GM18858 (cell line): ENCODE results near the gene LHCGR.
"Not testable (repeated sequence)": the region's sequence is repeated elsewhere in the genome, so short reads cannot be mapped to it uniquely, and the experiment has no call there.

ENCODE experiments used
- ATAC-seq: cut with Tn5 transposase; IDR thresholded peaks from one replicate; pipeline ENCODE4 v1.9.1; 2021; ENCODE audit not compliant: unreplicated experiment

LHCGR gene

DNA sequence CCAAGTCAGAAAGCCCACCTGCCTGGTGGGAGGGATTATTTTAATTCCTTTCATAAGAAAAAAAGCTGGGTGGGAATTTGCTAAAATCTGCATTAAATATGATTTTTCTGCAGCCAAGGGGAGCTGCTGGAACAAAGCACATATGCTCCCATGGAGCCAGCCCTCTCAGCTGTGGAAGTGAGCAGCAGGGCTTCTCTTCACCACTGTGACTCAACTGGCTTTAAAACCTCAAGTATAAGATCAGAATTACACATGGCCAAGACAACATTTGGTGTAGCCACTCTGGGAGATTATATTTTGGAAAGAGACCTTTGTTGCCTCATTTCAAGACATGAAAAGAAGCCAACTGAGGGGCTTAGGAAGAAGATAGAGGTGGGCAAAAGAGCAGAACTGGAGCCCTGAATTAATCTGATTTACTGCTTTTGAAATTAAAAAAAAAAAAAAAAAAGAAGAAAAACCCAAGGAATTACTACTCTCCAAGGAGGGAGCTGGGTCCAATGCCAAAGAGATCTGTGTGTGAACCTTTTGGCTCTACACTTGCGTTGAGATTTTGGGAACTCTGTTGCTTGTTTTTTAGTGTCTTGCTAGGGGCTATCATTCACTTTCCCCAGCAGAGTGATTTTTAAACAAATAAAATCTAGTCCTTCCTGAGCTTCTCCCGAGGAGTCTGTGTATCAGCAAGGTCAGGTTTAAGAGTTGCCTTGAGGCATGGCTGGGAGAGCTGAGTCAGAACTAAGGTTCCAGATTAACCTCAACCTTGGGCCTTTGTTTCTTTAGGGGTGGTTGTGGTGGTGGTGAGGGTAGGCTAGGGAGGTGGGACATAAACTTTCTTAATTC lies 6.0 kb downstream of the LHCGR start:
- peak; percentile 44 for ATAC-seq

DNA sequence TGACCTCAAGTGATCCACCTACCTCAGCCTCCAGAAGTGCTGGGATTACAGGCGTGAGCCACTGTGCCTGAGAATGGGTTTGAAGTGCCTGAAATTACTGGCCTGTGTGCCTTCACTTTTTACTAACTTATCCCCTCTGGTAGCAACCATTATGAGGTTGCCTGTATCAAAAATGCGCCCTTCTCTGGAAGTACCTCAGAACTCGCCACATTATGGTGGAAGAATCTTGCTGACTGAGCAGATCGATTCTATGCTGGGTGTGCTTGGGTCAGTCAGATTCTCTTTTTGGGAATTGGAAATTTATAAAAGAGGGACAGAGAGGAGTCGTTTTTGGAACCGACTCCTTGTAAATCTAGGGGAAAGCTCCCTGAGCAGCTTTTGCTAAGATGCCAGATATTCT lies 8.2 kb downstream of the LHCGR start:
- ATAC-seq: no peak

DNA sequence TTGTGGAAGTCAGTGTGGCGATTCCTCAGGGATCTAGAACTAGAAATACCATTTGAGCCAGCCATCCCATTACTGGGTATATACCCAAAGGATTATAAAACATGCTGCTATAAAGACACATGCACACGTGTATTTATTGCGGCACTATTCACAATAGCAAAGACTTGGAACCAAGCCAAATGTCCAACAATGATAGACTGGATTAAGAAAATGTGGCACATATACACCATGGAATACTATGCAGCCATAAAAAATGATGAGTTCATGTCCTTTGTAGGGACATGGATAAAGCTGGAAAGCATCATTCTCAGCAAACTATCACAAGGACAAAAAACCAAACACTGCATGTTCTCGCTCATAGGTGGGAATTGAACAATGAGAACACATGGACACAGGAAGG lies 16.3 kb downstream of the LHCGR start:
- ATAC-seq: not testable (repeated sequence)

DNA sequence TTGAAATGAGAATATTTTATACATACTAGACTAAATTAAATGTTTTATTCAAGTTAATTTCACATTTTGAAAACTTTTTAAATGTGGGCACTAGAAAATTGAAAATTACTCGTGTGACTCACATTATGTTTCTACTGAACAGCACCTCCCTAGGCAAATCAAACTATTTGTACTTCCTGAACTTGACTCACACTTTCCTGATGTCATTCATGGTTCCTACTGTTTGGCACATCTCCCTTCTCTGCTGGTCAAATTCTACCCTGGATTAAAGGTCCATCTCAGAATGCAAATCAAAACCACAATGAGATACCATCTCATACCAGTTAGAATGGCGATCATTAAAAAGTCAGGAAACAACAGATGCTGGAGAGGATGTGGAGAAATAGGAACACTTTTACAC lies 16.7 kb downstream of the LHCGR start:
- ATAC-seq: no peak

DNA sequence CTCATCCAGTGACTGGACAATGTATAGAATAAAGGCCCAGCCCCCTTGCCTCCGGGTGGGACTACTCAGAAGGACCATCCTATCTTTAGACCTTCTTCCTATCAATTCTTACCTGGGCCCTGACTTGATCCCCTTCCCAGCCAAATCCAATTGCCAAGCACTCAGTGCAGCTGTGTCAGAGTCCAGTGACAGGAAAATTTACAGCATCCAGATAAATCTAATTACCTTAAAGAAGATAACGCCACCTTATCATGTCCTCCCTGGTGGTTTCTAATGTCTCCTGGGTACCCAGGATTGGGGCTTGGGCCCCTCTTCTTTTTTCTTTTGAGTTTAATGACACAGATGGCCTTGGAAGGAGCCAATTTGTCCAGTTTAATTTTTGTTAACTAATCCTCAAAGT lies 19.3 kb downstream of the LHCGR start:
- no peak for ATAC-seq

DNA sequence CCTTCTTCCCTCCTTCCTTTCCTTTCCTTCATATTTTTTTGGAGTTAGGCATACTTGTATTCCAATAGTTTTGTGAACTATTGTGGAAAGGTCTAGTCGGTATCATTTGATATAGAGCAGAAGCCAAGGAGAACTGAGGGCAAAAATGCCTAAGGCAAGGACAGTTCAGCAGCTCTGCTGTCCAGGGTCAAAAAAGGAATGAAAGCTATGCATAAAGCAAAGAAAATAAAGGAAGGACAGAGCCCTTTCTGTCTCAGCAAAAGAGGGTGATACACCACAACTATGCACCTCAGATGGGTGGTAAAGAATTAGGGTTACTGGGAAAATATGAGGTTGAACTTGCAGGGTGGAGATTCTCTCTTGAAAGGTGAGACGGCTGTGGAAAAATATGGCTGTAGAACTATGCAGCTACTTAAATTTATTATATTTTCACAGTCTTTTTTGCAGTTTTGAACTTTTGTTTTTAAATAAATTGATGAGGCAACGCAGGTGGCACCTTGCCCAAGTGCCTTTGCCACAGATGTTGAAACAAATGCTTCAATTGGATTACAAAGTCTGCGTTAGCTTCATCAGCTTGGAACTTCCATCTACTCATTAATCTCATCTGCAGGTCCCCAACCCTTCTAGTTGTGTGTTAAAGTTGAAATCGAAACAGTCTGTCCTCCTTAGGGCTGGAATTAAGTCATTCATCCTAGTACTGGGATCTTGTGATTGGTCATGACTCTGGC lies 20.8 kb downstream of the LHCGR start:
- ATAC-seq: no peak

DNA sequence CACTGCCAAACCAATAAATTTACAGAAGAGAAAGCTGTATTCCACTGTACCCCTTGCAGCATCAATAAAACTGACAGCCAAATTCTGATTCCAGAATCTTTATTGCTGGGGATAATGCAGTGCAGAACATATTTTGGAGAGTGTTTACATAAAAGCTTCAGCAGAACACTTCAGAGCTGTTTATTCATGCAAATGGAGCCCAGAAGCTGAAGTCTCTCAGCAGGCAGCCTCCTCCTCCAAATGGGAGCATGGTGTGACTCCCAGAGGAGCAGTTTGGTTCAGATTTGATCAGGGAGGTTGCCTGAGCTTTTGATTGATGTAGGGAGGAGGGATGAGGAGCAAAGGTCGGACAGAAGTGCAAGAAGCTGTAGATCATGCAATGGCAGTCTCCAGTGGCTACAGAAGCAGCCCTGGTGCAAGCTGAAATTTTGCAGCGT lies 22.4 kb downstream of the LHCGR start:
- no peak for ATAC-seq

DNA sequence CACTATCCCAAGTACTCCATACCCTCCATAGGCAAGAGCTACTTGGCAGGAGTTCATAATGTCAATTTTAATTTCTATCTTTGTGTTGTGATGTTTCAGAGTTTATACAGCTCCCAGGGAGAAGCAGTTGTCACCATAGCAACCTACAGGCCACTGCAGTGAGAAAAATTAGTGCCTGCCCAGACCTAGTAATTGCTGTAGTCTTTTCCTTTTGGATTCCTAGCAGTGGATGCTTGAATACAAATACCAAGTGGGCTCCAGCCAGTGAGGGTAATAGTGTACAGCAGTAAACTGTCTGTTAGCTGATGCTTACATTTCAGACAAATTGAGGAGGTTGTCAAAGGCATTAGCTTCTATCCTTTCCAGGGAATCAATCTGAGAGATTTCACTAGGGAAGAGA lies 26.7 kb downstream of the LHCGR start:
- ATAC-seq: no peak

DNA sequence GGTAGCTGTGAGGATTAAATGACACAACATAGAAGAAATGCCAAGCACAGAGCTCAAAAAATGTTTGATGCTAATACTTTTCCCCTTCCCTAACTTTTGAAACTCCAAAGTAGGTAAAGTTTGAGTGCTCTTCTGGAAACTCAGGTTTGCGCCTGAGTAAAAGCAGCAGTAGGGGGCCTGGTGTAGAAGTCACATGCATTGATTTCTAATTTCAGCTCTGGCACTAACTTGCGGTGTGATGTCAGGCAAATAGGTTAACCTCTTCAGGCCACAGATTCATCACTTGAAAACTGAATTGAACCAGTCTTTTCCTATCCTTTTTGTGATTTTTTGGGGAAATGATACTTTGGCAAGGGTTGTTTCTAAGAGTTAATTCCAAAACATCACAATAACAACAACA lies 27.2 kb downstream of the LHCGR start:
- no peak for ATAC-seq

DNA sequence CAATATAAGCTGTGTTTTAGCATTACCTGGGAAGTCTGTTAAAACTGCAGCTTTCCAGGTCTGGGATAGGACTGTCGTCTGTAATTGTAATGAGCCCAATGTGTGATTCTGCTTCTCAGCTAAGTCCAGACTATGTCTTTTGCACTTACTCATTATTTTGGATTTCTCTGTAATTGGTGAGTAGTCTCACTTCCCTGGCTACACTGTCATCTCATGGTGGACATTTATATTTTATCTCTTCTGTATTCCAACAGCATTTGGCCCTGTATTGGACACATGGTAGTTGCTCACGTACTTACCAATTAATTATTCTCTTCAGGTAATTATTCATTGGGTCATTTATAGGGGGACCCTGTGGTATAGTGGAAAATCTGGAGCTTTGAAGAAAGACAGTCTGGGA lies 28.0 kb downstream of the LHCGR start:
- ATAC-seq: no peak

DNA sequence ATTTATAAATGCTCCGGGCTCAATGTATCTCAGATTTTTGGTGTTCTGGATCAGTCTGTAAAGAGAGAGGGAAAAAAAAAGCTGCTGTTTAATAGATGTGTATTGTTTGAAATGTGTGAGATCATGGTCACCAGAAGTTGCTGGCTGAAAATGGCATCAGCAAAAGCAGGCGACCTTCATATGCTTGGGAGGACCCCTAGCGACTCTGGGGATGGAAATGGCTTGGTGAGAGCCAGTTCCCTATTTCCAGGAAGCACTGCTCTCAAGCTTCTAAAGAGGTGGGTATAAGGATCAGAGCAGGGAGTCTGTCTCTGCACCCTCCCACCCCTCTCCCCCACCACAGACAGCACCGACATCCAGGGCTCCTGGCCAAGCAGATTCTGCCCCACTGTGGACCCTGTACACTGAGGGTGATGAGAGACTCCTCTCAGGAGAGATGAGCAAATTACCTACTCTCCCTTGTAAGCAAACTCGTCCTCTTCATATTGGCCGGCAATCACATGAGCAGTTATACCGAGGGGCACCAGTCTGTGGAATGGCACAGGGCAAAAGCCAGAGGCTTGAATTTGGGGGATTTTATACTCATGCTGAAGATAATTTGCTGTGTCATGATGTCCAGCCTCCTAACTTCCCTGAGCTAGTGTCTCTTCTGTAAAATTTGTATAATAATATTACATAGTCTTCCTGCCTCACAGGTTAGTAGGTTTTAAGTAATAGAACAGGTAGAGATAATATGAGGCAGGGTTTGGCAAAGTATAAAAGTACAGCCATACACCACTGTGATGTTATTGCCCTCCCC lies 29.6 kb downstream of the LHCGR start:
- ATAC-seq: no peak

DNA sequence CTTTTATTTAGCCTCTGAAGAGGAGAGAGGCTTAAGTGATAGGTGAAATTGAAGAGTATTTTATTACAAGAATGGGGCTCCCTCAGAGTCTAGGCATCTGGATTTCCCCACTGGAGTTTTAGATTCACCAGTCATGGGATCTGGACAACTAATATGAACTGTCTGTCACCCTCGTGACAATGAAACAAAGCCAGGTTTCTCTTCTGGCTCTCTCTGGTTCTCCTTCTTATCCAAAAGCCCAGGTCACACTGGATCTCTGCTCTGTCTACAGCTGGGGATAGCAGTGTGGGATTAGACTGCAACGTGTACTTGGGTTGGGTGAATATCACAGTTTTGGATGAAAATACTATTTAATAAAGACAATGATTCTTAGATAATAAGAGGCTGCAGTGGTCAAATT lies 31.2 kb downstream of the LHCGR start:
- no peak for ATAC-seq

DNA sequence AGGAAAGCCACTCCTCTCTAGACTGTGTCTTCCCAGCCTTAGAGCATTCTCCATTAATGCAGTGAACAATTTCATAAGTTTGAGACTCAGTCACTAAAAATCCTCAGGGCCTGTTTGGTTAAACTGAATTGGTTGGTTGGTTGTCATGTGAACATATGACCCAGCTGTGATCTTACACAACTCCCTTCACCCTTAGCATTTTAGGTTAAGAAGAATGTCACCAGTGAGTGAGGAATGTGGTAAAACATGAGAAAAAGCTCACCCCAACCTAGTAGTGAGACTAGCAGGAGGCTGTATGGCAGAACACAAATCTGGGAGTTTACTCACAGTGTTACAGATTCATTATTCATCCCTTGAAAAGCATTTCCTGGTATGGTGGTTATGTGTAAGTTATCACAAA lies 32.4 kb downstream of the LHCGR start:
- no peak for ATAC-seq

DNA sequence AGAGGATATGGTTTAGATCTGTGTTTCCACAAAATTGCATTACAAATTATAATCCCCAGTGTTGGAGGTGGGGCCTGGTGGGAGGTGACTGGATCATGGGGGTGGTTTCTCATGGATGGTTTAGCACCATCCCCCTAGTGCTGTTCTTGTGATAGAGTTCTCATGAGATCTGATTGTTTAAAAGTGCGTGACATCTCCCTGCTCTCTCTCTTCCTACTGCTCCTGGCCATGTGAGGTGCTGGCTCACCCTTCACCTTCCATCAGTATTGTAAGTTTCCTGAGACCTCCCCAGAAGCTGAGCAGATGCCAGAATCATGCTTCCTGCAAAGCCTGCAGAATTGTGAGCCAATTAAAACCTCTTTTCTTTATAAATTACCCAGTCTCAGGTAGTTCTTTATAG lies 33.1 kb downstream of the LHCGR start:
- no peak for ATAC-seq

DNA sequence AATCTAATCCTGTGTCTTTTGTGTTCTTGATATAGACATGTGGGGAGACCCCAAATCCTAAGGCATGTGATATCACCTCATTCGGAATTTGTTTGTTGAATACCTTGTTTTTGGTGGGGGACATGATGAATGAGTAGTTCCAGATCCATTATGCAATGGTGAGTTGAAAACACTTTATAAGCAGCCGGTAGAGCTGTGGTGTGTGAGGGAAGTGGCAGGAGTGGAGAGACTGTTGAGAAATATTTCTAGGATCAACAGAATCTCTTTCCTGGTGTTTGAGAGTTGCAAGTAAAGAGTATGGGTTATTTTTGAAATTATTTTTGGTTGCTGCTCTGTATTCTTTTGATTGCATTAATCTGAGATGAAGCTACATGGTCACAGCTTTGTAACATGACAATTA lies 34.4 kb downstream of the LHCGR start:
- ATAC-seq: no peak

DNA sequence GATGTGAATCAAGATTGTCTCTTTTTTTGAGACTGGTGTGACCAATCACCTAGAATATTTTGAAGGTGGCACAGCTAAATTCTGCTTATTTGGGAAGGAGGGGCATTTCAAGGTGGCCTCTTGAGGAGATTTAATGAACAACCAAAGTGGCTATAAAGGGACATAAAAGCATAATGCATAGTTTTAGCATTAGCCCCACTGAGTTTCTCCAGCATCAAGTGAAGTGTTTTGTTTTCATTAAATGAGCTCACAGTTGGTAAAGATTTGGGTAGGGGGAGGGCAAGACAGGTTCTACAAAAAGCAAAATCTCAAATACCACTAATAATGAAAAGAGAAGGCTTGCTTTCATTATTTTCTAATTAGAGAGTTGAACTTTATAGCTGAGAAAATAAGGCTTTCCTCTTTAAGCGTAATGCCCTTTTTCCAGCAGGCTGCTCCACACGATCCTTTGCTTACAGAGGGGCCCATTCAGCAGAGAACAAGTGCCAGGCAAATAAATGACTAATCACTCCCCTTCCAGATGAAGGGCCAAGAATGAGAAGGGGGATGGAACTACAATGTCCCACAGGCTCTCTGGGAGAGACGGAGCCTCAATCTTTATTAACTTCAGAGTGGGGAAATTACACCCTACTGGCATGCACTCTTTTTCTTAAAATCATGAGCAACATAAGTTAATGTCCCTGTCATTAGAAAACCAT lies 35.9 kb downstream of the LHCGR start:
- no peak for ATAC-seq

DNA sequence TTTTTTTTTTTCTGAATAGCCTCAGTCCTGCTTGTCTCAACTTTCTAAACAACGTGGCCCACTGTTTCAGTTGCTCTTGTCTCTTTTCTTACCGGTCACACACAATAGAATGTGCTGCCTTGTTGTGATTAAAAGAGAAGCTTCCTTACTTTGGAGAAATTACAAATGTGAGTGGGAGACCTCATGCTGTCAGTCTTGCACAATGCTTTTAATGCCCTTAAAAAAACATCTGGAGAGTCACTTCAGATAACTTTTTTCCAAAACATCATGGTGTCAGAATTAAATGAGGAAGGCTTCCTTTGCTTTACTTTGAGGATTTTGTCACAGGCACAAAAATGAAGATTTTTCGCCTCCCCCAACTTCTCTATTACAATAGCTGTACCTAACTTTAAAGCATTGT lies 37.7 kb downstream of the LHCGR start:
- no peak for ATAC-seq

DNA sequence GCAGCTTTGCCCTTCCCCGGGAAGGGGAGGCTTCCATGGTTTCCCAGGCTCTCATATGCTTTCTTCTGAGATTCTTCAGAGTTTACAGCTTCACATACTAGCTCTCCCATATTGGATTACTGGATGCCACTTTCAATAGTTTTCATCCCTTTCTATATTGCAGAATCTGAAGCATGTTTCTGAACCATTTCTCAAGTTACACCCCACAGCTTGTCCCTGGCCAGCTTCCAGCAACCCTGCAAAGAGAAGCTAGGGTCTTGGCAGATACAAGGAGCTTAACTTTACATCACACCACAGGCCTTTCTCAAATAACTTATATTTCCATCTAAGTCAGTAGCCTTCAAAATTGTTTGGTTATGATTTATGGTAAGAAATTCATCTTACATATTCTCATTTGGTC lies 39.6 kb downstream of the LHCGR start:
- ATAC-seq: no peak

DNA sequence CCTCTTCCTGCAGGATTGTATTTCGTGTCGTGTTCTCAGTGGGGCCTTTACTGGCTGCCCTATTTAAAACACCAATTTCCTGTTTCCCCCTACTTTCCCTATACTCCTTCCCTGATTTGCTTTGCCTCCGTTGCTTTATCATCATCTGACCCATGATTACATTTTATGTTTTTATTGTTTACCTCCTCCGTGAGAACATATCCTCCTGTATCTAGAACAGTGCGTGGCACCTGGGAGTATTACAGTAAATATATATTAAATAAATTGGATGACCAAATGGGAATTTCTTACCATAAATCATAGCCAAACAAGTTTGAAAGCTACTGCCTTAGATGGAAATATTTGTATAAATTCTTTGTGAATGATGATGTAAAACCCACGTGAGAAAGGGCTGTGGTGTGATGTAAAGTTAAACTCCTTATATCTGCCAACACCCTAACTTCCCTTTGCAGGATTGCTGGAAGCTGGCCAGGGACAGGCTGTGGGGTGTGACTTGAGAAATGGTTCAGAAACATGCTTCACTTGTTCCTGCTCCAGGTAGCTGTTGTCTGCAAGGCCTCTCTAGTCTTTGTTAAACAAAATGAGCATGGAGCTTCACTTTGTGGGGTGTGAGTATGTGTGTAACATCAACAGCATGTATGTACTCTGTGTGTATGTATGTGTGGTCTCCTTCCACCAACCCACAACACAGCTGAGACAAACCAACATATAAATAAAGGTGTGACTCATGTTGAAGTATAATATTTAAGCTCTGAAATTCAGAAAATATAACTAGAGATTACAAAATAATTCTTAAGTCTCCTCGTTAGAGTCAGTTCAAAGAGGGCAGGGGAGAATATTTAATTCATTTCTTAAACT lies 40.3 kb downstream of the LHCGR start:
- ATAC-seq: no peak

DNA sequence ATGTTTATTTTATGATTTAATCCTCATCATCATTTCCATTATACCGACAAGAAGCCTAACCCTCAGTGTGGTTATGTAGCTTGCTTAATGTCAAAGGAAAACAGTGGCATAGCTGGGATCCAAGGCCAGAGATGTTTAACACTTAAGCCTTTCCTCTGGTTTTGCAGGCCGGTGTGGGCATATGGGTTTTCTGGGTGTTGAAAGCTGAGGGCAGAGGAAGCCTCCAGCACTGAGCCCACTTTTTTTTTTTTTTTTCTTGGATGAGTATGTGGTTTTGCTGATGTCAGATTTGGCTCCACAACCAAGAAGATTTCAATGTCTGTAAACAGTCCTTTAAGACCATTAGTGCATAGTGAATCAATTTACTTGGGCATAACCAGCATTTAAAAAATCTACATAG lies 41.3 kb downstream of the LHCGR start:
- ATAC-seq: no peak
